Amniotic stem cell (primary cell): ENCODE measurements around the gene SRCAP.
"Not testable (repeated sequence)": the region's sequence is repeated elsewhere in the genome, so short reads cannot be mapped to it uniquely, and the experiment has no call there.

Experiments
- DNase-seq: peaks from one replicate; lab custom pipeline; 2025; lab: John Stamatoyannopoulos, UW

SRCAP gene

DNA sequence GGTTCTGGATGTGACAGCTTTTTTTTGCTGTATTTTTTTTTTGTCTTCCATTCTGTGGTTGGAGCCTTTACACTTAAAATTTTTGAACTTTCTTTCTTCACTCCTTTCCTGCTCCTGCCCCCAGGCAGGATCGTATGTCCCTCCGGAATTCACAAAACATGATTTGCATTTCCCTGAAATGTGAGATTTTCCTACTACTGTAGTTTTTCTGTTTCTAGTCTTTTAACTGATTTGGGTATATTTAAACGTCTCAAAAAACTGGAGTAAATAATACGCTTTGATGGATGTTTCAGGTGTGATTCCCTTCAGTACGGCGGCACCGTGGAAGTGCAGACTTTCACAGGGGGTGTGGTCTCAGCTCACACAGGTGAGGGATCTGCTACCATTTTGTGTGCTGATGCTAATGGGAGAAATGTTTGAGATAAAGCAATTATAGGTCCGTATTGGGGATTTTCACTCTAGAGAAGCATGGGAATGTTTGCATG lies 686 bp downstream of the SRCAP start:
- no peak for DNase-seq

DNA sequence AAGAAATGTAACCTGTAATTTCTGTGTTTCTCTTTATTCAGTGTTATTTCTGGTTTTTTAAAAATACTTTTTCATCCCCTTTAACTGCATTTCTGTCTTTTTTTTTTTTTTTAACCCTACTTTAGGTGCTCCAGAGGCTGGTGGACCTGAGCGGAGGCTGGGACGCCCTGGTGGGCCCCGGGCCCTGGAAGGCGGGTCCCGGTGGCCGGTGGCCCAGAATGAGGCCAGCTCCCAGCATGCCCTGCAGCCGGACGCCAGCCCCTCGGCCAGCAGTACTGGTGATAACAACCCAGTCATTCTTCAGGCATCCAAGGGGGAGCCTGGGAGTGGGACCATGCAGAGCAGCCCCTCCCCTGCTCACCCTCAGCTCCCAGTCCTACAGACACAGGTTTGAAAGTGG lies 1.5 kb downstream of the SRCAP start:
- no peak for DNase-seq

DNA sequence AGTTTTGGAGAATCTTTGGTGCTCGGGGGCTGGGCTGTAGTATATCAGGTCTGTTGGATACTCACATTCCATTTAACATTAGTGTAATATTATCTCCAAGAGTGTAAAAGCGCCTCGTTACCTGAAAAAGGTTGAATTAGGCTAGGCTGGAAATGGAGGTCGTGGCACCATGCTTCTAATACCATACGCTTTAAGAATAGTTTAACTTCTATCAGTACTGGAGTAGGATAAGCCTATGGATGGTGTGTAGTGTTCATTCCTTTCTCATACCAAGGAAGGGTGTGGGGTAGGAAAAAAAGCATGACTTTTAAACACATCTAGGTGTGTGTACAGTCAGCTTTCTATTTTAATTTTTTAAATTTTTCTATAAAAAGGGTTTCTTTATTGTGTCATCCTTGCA lies 2.0 kb downstream of the SRCAP start:
- no peak for DNase-seq

DNA sequence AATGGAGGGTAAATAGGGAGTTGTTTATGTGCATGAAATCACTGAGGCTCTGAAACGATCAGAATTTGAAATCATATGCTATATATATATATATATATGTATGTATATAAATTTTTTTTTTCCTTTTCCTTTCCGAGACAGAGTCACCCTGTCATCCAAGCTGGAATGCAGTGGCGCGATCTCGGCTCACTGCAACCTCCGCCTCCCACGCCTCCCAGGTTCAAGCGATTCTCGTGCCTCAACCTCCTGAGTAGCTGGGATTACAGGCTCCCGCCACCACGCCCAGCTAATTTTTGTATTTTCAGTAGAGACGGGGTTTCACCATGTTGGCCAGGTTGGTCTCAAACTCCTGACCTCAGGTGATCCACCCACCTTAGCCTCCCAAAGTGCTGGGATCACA lies 4.1 kb downstream of the SRCAP start:
- DNase-seq, result not testable (repeated sequence)

DNA sequence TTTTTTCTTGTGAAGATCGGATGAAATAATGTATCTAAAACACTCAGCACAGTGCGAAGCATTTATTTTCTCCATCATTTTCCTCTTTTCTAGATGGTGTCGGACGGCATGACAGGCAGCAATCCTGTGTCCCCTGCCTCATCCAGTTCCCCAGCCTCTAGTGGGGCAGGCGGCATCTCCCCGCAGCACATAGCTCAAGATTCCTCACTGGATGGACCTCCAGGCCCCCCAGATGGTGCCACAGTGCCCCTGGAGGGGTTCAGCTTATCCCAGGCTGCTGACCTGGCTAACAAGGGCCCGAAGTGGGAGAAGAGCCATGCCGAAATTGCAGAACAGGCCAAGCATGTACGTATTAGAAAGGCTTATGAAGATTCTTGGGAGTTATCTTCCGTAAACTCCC lies 5.0 kb downstream of the SRCAP start:
- no peak for DNase-seq

DNA sequence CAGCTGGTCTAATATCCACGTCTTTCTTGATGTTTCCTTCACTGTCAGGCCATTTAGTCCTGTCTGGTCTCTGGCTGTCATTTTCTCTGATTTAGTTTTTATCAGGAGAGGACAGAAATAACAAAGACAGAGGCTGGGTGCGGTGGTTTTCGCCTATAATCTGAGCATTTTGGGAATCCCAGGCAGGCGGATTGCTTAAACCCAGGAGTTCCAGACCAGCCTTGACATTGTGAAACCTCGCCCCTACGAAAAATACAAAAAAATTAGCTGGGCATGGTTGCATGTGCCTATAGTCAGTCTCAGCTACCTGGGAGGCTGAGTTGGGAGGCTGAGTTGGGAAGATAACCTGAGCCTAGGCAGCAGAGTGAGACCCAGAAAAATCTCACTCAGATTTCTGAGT lies 7.1 kb downstream of the SRCAP start:
- no peak for DNase-seq

DNA sequence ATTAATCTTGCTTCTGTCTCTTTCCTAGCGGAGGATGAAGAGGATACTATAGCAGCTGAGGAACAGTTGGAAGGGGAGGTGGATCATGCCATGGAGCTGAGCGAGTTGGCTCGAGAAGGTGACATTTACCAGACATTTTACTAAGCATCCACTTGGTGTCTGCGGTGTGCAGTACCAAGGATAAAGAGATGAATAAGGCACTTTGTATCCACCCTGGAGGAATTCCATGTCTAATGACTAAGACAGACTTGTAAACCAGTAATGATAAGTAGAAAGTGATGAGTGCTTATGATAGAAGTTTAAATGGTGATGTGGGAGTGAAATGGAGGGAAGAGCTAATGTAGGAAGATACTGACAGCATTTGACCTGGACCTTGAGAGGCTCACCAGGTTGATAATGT lies 12.0 kb downstream of the SRCAP start:
- no peak for DNase-seq

DNA sequence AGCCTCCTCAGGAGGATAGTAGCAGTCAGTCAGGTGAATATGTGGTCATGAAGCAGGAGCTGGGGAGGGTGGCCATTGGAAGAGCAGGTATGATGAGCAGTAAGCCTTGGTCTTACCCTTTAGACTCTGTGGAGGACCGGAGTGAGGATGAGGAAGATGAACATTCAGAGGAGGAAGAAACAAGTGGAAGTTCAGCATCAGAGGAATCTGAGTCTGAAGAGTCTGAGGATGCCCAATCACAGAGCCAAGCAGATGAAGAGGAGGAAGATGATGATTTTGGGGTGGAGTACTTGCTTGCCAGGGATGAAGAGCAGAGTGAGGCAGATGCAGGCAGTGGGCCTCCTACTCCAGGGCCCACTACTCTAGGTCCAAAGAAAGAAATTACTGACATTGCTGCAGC lies 12.7 kb downstream of the SRCAP start:
- no peak for DNase-seq

DNA sequence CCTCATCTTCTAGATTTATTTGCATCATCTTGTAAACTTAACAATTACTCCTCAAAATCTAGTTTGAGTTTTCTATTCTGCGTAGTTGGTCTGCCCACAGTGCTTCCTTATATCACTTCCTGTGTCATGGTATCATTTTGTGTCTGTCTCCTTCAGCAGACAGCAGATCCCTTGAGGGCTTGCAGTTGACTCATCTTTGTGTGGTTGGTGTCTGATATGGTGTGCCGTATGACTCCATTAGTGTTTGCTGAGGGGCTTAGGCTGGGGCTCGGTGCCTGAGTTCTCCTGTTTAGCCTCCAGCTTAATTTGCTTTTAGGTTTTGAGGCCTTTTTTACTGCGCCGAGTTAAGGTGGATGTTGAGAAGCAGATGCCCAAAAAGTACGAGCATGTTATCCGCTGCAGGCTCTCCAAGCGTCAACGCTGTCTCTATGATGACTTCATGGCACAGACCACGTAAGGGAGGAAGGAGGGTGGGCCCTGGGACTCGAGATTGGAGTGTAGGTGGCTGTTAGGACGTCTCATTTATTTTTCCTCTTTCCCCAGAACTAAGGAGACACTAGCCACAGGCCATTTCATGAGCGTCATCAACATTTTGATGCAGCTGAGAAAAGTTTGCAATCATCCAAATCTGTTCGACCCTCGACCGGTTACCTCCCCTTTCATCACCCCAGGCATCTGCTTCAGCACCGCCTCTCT lies 16.9 kb downstream of the SRCAP start:
- no peak for DNase-seq

DNA sequence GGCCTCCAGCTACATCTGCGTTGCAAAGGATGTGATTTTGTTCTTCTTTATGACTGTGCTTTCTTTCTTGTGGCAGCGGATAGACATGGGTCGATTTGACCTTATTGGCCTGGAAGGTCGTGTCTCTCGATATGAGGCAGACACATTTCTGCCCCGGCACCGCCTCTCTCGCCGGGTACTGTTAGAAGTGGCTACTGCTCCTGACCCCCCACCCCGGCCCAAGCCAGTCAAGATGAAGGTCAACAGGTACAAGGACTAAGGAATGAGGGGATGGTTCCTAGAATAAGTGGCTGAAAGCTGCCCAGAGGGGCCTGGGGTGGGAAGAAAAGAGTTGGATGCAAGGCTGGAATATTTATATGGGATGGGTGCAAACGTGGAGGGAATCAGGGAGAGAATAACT lies 21.1 kb downstream of the SRCAP start:
- no peak for DNase-seq

DNA sequence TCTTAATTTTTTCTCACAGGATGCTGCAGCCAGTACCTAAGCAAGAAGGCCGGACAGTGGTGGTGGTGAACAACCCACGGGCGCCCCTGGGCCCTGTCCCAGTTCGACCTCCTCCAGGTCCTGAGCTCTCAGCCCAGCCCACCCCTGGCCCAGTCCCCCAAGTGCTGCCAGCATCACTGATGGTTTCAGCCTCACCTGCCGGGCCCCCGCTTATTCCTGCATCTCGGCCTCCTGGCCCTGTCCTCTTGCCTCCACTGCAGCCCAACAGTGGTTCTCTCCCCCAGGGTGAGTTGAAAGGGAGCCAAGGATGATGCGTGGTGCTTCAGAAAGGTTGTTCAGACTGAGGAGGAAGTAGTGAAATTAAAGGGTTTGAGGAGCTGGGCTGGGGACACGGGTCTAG lies 21.7 kb downstream of the SRCAP start:
- DNase-seq, result no peak

DNA sequence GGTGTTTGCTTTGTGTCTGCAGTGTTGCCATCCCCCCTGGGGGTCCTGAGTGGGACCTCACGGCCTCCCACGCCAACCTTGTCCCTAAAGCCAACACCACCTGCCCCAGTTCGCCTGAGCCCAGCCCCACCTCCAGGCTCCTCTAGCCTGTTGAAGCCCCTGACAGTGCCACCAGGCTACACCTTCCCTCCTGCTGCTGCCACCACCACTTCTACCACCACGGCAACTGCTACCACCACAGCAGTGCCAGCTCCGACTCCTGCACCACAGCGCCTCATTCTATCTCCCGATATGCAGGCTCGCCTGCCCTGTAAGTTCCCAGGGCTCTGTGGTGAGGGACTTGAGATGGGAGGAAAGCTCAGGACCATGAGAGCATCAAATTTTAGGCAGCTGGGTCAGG lies 22.2 kb downstream of the SRCAP start:
- no peak for DNase-seq

DNA sequence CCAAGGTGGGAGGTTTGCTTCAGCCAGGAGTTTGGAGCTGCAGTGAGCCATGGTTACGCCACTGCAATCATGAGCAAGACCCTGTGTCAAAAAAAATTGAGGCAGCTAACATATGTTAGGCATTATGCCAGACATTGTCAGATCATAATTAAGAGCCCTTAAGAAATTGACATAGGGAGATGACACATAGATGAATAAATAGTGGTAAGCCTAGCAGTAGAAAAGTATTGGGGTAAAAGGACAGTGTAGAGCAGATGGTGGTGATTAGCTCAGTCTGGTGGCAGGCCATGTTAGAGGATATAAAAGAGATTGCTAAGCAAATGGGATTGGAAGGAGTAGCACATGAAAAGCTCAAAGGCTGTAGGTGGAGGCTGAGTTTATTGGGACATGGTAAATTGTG lies 22.6 kb downstream of the SRCAP start:
- DNase-seq, result no peak

DNA sequence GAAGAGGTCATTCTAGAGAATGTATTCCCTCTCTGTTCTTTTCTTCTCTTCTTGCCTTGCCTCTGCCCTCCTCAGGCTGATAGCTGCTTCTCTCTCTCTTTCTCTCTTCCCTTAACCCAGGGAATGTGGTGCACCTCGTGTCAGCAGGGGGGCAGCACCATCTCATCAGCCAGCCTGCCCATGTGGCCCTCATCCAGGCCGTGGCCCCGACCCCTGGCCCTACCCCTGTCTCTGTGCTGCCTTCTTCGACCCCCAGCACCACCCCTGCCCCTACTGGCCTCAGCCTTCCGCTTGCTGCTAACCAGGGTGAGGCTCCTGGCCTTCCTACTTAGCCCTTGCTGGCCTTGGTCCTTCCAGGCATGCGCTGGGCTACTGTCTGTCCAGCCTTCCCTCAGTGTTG lies 23.5 kb downstream of the SRCAP start:
- no peak for DNase-seq

DNA sequence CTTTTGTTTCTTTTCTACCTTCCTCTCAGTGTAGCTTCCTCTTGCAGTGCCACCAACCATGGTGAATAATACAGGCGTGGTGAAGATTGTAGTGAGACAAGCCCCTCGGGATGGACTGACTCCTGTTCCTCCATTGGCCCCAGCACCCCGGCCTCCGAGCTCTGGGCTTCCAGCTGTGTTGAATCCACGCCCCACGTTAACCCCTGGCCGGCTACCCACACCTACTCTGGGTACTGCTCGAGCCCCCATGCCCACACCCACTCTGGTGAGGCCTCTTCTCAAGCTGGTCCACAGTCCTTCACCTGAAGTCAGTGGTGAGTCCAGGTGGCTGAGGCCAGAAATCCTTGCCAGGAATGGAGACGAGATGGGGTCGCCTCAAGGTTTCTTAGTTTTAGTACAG lies 23.9 kb downstream of the SRCAP start:
- DNase-seq, result no peak

DNA sequence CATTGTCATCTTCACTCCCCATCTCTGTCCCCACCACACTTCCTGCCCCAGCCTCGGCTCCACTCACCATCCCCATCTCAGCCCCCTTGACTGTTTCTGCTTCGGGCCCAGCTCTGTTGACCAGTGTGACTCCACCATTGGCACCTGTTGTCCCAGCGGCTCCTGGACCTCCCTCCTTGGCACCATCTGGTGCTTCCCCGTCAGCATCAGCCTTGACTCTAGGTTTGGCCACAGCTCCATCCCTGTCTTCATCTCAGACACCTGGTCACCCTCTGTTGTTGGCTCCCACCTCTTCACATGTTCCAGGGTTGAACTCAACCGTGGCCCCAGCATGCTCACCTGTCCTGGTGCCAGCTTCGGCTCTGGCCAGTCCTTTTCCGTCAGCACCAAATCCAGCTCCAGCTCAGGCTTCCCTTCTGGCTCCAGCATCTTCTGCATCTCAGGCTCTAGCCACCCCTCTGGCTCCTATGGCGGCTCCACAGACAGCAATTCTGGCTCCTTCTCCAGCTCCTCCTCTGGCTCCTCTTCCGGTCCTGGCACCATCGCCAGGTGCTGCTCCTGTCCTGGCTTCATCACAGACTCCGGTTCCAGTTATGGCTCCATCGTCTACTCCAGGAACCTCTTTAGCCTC lies 24.9 kb downstream of the SRCAP start:
- DNase-seq, result no peak

DNA sequence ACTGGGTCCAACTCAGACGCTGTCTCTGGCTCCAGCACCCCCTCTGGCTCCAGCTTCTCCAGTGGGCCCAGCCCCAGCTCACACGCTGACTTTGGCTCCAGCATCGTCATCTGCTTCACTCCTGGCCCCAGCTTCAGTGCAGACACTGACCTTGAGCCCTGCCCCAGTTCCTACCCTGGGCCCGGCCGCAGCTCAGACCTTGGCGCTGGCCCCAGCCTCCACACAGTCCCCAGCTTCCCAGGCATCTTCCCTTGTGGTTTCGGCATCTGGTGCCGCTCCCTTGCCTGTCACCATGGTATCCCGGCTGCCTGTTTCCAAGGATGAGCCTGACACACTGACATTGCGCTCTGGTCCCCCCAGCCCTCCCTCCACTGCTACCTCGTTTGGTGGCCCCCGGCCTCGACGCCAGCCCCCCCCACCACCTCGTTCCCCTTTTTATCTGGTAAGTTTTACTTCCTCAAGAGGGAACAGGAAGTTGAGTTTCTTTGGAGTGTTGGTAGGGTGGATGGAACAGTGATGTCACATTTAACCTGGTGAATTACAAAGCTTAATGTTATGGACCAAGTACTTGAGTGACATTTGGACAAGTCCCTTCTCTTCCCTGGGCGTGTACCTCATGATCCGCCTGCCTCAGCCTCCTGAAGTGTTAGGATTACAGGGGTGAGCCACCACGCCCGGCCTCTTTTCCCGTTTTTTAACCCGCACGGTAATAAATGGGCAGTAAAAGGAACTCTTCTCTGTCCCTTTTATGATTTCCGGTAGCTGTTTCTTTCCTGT lies 25.9 kb downstream of the SRCAP start:
- DNase-seq, result no peak

DNA sequence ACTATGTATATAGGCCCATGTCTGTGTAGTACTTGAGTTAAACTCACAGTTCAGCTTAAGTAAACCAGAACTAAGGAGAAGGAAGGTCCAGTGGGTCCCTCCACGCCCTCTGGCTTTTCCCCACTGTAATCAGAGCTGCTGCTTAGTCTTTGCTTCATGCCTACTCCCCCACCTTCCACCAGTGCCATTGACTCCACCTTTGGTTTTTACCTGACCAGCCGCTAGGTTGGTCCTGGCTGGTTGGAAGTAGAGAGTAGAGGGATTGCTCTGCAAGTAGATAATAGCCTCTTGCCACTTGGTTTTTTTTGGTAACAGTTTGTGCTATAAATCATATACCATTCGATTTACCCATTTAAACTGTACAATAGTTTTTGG lies 26.4 kb downstream of the SRCAP start:
- DNase-seq, result no peak

DNA sequence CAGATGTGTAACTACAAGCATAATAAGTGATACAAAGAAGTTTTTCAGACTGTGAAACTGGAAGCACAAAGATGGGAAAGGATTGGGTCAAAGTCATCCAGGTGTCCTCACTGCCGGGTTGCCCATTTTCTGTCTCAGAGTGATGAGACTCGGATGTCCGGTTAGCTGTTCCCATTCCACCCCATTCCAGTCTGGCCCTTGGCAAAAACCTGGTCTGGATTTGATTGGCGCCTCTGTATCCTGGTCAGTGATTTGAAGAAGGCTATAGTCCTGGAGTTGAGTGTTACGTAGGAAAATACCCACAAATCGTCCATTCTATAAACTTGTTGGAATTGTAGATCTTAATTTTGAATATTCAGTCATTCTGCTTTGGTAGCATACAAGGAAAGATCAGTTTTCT lies 29.4 kb downstream of the SRCAP start:
- no peak for DNase-seq

DNA sequence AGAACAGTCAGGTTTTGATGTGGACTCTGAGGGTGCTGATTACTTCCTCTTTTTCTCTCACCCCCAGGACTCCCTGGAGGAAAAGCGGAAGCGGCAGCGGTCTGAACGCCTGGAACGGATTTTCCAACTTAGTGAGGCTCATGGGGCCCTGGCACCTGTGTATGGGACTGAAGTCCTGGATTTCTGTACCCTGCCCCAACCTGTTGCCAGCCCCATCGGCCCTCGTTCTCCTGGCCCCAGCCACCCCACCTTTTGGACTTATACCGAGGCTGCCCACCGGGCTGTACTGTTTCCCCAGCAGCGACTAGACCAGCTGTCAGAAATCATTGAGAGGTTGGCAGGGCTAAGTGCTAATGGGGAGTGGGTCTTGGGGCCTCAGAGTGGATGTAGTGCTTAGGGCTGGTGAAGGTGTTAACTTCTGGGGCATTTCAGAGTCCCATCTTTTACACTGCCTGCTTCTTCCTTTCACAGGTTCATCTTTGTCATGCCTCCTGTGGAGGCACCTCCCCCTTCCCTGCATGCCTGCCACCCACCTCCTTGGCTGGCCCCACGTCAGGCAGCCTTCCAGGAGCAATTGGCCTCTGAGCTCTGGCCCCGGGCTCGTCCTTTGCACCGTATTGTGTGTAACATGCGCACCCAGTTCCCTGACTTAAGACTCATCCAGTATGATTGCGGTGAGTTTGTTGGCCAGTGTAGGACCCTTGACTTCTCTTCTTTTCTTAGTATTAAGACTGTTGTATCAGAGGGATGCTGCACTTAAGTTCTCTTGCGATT lies 30.1 kb downstream of the SRCAP start:
- no peak for DNase-seq

DNA sequence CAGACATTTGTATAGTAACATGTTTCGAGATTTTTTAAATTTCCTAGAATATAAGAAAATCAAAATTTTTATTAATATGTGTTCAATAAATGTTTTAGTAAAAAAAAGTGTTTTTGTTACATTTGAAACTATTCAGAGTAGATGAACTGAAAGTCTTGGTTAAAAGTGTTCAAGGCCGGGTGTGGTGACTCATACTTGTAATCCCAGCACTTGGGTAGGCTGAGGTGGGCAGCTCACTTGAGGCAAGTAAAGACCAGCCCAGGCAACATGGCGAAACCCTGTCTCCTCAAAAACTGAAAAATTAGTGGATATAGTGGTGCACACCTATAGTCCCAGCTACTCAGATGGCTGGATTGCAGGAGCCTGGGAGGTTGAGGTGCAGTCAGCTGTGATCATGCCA lies 32.4 kb downstream of the SRCAP start:
- no peak for DNase-seq

DNA sequence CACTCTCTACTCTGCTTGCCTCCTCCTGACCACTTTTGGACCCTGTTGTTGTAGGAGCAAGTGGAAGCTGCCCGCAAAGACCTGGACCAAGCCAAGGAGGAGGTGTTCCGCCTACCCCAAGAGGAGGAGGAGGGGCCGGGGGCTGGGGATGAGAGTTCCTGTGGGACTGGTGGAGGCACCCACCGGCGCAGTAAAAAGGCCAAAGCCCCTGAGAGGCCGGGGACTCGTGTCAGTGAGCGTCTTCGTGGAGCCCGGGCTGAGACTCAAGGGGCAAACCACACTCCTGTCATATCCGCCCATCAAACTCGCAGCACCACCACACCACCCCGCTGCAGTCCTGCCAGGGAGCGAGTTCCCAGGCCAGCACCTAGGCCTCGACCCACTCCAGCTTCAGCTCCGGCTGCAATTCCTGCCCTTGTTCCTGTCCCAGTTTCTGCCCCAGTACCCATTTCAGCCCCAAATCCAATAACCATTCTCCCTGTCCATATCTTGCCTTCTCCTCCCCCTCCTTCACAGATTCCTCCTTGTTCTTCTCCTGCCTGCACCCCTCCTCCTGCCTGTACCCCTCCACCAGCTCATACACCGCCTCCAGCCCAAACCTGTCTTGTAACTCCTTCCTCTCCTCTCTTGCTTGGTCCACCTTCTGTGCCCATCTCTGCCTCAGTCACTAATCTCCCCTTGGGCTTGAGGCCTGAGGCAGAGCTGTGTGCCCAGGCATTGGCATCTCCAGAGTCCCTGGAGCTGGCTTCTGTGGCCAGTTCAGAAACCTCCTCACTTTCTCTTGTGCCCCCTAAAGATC lies 38.2 kb downstream of the SRCAP start:
- no peak for DNase-seq
